Right cardiac atrium (tissue), 5 donors: ENCODE data around the gene SLAMF7. TPM values are rescaled to one million over a fixed set of nuclear protein-coding genes. Genes with fewer than 3 reads are reported as not detected.
A peak's percentile ranks its signal among the peaks of the same experiment; 100 is the strongest.
"Not testable (repeated sequence)": the region's sequence is repeated elsewhere in the genome, so short reads cannot be mapped to it uniquely, and the experiment has no call there.

Experiments
- ATAC-seq, 2 donors: fragments of 200-7000 bp; cut with Tn5 transposase; one replicate each; pipeline versions ENCODE4 v1.8.0 to v1.9.1; 2020; ENCODE audit warnings: moderate library complexity in 2 of 2, mild to moderate bottlenecking in 1 of 2
- DNase-seq, 3 donors: peaks; one replicate each; pipeline ENCODE4 v3.0.0-alpha.2; 2020
- H3K27ac ChIP-seq: one replicate; pipeline ENCODE4 v1.5.1; 2013; ENCODE audit warnings: mild to moderate bottlenecking, low read length, control low read depth, moderate library complexity
- H3K27me3 ChIP-seq: one replicate; pipeline ENCODE4 v1.6.1; 2013; ENCODE audit not compliant: control insufficient read depth, insufficient read depth
- H3K4me1 ChIP-seq: one replicate; pipeline ENCODE4 v1.6.1; 2013; ENCODE audit warnings: low read length; ENCODE audit not compliant: control insufficient read depth, insufficient read depth
- H3K4me3 ChIP-seq: one replicate; pipeline ENCODE4 v1.5.1; 2013; ENCODE audit warnings: low read length, control low read depth
- H3K9me3 ChIP-seq: one replicate; pipeline ENCODE4 v1.6.1; 2013; ENCODE audit warnings: low read length; ENCODE audit not compliant: control insufficient read depth
- WGBS: extraction: QIAGEN DNeasy Blood & Tissue Kit; methylation state at CpG from one replicate; pipeline ENCODE4 v1.1.7; 2013; 5-methylcytosine and 5-hydroxymethylcytosine counted together
- intact Hi-C, 4 donors: fragments of 100-400 bp; cut with DNase I; formaldehyde crosslinking; loops; one replicate each; pipeline versions ENCODE4 v1.11.0 to v1.14.0; 2022 to 2023
- polyA plus RNA-seq: library from polyadenylated mRNA; stranded (reverse); fragments of 200-250 nt; gene quantifications from one replicate; pipeline ENCODE4 v1.2.3, GENCODE V29; 2013
- total RNA-seq, 4 donors: library from RNA; stranded (reverse); fragmentation: NEBNext Ultra II Directional; extraction: Animal tissue kit (Norgen Biotek cat#: 25700); gene quantifications; one replicate each; pipeline ENCODE4 v1.2.1, GENCODE V29; 2021
- donor health status: healthy with polysubstance abuse.
- donor health status: DM: no; HTN: yes; CAD: no.
- donor health status: DM: no; HTN: no; CAD: no.
- donor health status: DM: no; HTN: yes; CAD: no; lungs with severe emphysema.
- donor health status: DM: yes; HTN: yes; CAD: no.

SLAMF7 gene
- total and polyA plus RNA-seq, 5 donors: 0.07 to 1.3 (median 0.41) TPM

DNA sequence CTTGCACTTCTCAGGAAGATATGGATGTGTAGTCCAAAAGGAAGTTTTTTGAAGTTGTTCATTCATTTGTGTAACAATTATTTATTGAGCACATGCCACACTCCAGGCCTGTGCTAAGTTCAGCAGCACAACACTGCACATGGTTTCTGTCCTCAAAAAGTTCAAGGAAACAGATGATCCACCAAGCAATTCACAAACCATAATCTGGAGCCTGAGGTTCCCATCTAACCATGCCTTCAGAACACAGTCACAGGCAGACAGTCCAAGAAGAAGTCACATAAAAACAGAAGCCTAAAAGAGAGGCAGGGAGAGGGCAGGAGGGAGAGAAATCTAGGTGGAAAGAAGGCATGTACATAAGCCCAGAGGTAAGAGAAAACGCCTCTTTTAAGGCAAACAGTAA is 29.3 kb upstream of the SLAMF7 start:
- DNase-seq: no peak
- H3K4me3 ChIP-seq: no peak overlapping the region

GRCh38 chr1:160710517-160711252 is 28.4 kb upstream of the SLAMF7 start:
- no peaks in the 10 kb centered on the region for H3K4me1 ChIP-seq
- DNase-seq (no peak), ATAC-seq (no peak)
- H3K27me3 ChIP-seq: no peaks in the 10 kb centered on the region
- H3K27ac ChIP-seq: no peak overlapping the region
- H3K9me3 ChIP-seq: no peaks in the 10 kb centered on the region
- 65% methylated on average over 4 of the region's 4 CpGs for whole genome bisulfite sequencing
- intact Hi-C loops: no loop called here
- no peak overlapping the region for H3K4me3 ChIP-seq

More for the DNA sequence above, 29.3 kb upstream of the SLAMF7 start:
- intact Hi-C loops: no loop called here
- Histone ChIP-seq H3K4me1 (no peaks in the 10 kb centered on the region), H3K9me3 (no peaks in the 10 kb centered on the region), H3K27me3 (no peaks in the 10 kb centered on the region), H3K27ac (no peak overlapping the region)
- no peak for ATAC-seq
- 70% methylated on average over 1 of the region's 1 CpG for whole genome bisulfite sequencing

GRCh38 chr1:160711276-160711601 is 27.8 kb upstream of the SLAMF7 start:
- intact Hi-C loops: no loop called here
- Histone ChIP-seq H3K27me3 (no peaks in the 10 kb centered on the region), H3K4me3 (no peak overlapping the region), H3K4me1 (no peaks in the 10 kb centered on the region), H3K9me3 (no peaks in the 10 kb centered on the region), H3K27ac (no peak overlapping the region)
- 61% methylated on average over 2 of the region's 2 CpGs for WGBS
- DNase-seq: no peak
- ATAC-seq: no peak

DNA sequence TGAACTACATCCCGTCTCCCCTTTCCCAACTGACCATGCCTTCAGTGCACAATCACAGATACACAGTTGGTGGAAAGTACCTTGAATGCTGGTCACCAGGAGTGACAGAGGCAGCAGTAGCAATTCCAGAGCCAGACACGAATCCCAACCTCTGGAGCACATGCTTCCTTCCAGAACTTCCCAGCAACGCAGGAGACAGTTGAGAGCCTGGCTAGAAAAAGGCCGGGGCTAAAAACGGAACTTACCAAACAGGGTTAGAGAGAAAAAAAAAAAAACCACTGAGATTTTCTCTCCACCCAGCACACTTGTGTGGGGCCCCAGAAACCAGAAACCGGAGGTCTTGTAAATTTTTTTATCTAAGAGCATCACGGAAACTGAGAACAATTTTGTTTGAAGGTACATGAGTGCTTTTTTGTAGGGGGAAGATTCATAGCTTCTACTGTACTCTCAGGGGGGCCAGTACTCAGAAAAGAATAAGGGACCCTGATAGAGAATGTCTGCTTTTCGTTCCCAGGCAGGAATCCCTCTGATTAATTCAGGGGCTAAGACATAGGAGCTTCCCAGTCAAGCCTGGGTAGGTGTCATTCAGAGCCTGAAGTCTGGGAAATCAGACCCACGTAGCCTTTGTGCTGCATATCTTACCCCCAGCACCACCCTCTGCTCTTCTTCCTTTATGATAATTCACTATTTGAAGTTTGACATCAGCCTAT is 27.3 kb upstream of the SLAMF7 start, which contains the start of gene CD48:
CD48 (minus strand) TSS at position 221 of the 710 bp plus-strand sequence; CDS start at position 162, 59 bp downstream.
- no peak within 1 kb of the TSS for H3K27ac ChIP-seq
- WGBS: 51% methylated on average over 9 of the region's 9 CpGs
- H3K27me3 ChIP-seq: no peaks in the 10 kb centered on the region
- no peaks in the 10 kb centered on the region for H3K9me3 ChIP-seq
- H3K4me3 ChIP-seq: no peak within 1 kb of the TSS
- no peak for ATAC-seq
- no peak for DNase-seq
- H3K4me1 ChIP-seq: no peaks in the 10 kb centered on the region
- intact Hi-C loops: no loop called here

GRCh38 chr1:160712525-160713080 is 26.4 kb upstream of the SLAMF7 start:
- DNase-seq, H3K27ac ChIP-seq, H3K4me1 ChIP-seq, H3K9me3 ChIP-seq, H3K4me3 ChIP-seq, intact Hi-C loops, H3K27me3 ChIP-seq: not testable (repeated sequence)
- ATAC-seq: peak; percentile 31 to 36
- 53% methylated on average over 5 of the region's 5 CpGs for WGBS

GRCh38 chr1:160713161-160713560 is 25.9 kb upstream of the SLAMF7 start:
- ATAC-seq (no peak), DNase-seq (no peak)
- H3K27ac ChIP-seq: no peak overlapping the region
- H3K9me3 ChIP-seq: no peaks in the 10 kb centered on the region
- WGBS: 26% methylated on average over 1 of the region's 1 CpG
- no peak overlapping the region for H3K4me3 ChIP-seq
- no peaks in the 10 kb centered on the region for H3K27me3 ChIP-seq
- H3K4me1 ChIP-seq: no peaks in the 10 kb centered on the region
- intact Hi-C loops: no loop called here

- H3K9me3 ChIP-seq, H3K27me3 ChIP-seq, ATAC-seq, H3K27ac ChIP-seq, H3K4me3 ChIP-seq, DNase-seq, intact Hi-C loops, H3K4me1 ChIP-seq: not testable (repeated sequence)
- 73% methylated on average over 5 of the region's 5 CpGs for WGBS
These were observed 24.9 kb upstream of the SLAMF7 start for GRCh38 chr1:160714034-160714648.

DNA sequence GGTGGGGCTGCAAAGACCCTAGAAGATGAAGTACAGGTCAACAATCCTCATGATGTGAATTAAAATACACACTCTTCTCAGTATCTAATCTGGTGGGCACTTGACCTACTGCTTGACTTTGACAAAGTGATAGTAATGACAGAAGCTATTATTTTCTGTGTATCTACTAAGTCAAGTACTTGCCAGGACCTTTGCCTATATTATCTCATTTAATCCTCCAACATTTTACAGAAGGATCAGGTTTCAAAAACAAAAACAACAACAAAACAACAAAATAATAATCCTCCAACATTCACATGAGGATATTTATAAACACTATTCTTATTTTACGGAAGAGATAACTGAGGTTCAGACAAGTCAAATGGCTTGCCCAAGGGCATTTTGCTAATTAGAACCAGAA is 23.0 kb upstream of the SLAMF7 start:
- ATAC-seq (no peak), DNase-seq (no peak)
- Histone ChIP-seq H3K27me3 (no peaks in the 10 kb centered on the region), H3K4me3 (no peak overlapping the region), H3K4me1 (no peaks in the 10 kb centered on the region), H3K27ac (no peak overlapping the region), H3K9me3 (no peaks in the 10 kb centered on the region)
- 86% methylated on average over 1 of the region's 1 CpG for WGBS
- intact Hi-C loops: no loop called here

DNA sequence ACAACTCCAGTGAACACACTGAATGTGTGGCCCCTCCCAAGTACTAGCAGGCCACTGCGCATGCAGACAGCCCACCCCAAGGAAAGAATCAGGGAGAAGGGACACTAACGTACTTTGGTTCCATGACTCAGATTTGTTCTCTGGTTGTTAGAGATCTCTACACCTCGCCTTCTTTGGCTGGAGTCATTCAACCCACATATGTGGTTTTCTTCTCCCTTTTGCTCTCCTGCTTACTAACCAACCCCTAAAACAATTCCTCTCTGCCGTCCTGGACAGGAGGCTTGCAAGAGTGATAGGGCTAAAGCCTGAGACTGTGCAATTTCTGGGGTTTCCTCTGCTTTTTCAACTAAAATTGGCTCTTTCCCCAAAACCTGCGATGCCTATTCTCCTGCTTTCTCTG is 21.7 kb upstream of the SLAMF7 start:
- H3K4me1 ChIP-seq: no peaks in the 10 kb centered on the region
- intact Hi-C loops: no loop called here
- no peak for DNase-seq
- no peak for ATAC-seq
- H3K4me3 ChIP-seq: no peak overlapping the region
- WGBS: 80% methylated on average over 5 of the region's 5 CpGs
- H3K27ac ChIP-seq: no peak overlapping the region
- H3K9me3 ChIP-seq: no peaks in the 10 kb centered on the region
- H3K27me3 ChIP-seq: no peaks in the 10 kb centered on the region

DNA sequence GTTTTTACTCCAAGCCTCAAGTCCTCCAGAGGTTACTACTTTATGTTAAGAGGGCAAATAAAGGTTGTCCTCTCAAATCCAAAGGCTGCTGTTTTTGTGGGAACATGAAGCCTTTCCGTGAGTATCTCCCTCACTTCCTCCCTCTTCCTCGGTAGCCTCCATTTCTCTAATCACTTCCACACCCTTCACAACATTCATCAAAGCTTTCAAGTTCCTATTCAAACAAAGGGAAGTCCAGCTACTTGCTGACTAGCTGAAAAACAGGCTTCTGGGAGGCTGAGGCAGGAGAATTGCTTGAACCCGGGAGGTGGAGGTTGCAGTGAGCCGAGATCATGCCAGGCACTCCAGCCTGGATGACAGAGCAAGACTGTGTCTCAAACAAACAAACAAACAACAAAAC is 20.8 kb upstream of the SLAMF7 start:
- no peak overlapping the region for H3K27ac ChIP-seq
- no peaks in the 10 kb centered on the region for H3K4me1 ChIP-seq
- 60% methylated on average over 4 of the region's 4 CpGs for WGBS
- no peak overlapping the region for H3K4me3 ChIP-seq
- H3K9me3 ChIP-seq: no peaks in the 10 kb centered on the region
- H3K27me3 ChIP-seq: no peaks in the 10 kb centered on the region
- DNase-seq (no peak), ATAC-seq (no peak)
- intact Hi-C loops: no loop called here
